Ovary (tissue), 3 donors: ENCODE data around the gene WNK1.

Experiments used
- CTCF ChIP-seq, 3 donors: fragments of 450-650 bp in 2 of 3; fragments of 200-600 bp in 1 of 3; IDR thresholded peaks; one replicate each; pipeline versions ENCODE4 v1.5.1 to v1.8.0; 2016 to 2022; ENCODE audit warnings: antibody characterized with exemption in 3 of 3, mild to moderate bottlenecking in 1 of 3
- EP300 ChIP-seq: sonication (generic); formaldehyde crosslinking; IDR thresholded peaks from one replicate; pipeline ENCODE4 v1.6.1; 2017; ENCODE audit warnings: antibody characterized with exemption
- POLR2A ChIP-seq: fragments of 450-650 bp; IDR thresholded peaks from one replicate; pipeline ENCODE4 v1.6.1; 2017; ENCODE audit warnings: antibody characterized with exemption, mild to moderate bottlenecking, moderate library complexity
- donor health status: DM: no; HTN: no; CAD: no.

- TF ChIP-seq CTCF (IDR thresholded peaks at IDR 0.05) = no peak
- TF ChIP-seq POLR2A = no peak
- TF ChIP-seq EP300 = no peak
These were observed 99.0 kb downstream of the WNK1 start for GRCh38 chr12:851343-851742.
